HG02885 (cell line): ENCODE measurements around the gene CALCOCO1.

Experiments
- ATAC-seq: cut with Tn5 transposase; IDR thresholded peaks from one replicate; pipeline ENCODE4 v1.9.1; 2021; ENCODE audit warnings: mild to moderate bottlenecking; ENCODE audit not compliant: unreplicated experiment, poor library complexity

Gene CALCOCO1

DNA sequence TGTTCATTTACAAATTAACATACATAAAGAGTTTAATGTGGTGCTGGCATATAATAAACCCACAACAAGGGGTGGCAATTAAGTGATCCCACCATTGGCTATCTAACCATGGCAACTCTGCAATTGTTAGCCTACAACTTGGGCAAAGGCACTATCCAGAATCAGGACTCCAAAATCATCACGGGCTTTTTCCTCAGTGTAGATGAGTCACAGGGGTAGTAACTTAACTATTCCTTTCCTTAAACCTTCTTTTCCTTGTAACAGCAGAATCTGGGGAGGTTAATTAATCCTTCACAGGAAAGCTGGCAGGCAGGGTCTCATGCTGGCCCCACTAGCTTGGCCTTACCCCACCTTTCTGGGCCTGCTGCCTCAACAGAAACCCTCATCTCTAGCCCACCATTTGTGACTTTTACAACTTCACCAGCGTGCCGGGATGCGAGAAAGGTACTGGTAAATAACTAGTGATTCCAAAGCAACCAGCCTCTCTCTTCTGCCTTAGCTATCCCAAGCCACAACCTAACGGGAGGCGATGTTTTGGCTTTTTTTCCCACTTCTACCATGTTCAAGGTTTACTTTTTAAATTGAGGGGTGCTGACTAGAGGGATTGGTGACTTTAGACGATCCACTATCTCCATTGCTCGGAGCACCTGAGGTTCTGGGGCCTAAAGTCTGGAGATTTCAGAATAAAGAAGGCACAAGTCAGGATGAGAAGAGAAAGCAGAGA is 52.1 kb downstream of the CALCOCO1 start:
- no peak for ATAC-seq

- ATAC-seq = no peak
Measured at GRCh38 chr12:53670971-53671370, 56.3 kb downstream of the CALCOCO1 start.

DNA sequence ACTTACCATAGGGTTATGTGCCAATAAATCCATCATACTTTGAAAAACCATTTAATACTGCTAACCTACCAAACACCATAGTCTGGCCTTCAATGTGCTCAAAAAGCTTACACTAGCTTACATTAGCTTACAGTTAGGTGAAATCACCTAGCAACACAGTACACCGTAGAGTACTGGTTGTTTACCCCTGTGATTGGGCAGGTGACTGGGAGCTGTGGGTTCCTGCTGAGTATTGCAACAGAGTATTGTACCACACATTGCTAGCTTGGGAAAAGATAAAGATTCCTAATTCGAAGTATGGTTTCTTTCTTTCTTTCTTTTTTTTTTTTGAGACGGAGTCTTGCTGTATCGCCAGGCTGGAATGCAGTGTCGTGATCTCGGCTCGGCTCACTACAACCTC is 56.9 kb downstream of the CALCOCO1 start:
- ATAC-seq = no peak

DNA sequence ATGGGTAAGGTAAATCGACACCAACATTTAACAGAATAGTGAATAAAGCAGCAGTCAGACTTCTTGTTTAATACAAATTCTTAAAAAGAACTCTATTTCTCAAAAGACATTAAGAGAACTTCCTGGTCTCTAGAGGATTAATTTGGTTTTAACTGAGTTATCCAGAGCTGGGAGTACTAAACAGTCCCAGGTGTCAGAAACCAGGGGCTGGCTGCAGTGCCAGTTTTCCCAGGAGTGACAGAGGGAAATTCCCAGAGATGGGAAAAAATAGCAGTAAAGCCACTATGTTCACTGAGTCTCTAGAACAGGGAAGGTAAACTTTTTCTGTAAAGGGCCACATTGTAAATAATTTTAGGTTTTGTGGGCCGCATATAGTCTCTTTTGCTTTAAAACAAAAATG is 60.2 kb downstream of the CALCOCO1 start:
- no peak for ATAC-seq

- no peak for ATAC-seq
Measured at GRCh38 chr12:53664936-53665335, 62.3 kb downstream of the CALCOCO1 start.

DNA sequence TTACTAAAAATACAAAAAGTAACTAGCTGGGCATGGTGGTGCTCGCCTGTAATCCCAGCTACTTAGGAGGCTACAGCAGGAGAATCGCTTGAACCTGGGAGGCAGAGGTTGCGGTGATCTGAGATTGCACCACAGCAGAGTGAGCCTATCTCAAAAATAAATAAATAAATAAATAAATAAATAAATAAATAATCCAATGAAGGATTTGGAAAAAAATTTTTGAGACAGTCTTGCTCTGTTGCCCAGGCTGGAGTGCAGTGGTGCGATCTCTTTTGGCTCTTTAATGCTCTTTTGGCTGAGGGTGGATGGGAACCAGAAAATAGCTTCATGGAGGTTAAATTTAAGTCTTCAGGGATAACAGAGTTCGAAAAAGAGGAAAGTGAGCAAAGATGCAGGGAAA is 63.1 kb downstream of the CALCOCO1 start:
- ATAC-seq = no peak

GRCh38 chr12:53660041-53660440 is 67.2 kb downstream of the CALCOCO1 start:
- no peak for ATAC-seq

GRCh38 chr12:53659571-53659981 is 67.7 kb downstream of the CALCOCO1 start:
- ATAC-seq = no peak

DNA sequence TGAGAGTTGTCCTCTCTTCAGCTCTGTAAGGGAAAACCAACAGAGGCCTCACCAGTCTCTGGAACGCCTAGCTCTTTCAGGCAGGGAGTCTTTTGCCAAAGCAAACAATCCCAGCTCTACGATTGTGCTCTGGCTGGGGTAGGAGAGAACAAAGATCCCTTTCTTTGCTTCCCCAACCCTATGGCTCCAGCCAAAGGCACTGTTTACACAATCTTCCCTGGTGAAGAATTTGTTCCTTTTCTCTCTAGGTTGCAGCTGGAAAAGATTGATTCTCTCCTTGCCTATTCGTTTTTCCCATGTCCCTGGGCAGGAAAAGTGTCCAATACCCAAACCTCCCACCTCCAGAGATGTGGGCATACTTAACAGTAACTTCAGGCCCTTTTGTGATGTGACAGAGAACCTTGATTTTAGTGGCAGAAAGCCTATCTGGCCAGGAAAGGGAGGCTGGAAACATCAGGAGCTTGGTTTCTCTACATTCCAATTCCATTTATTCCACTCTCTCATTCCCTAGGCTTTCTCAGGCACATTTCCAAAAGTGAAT is 68.2 kb downstream of the CALCOCO1 start:
- ATAC-seq = no peak
